Transverse colon (tissue), 4 donors: ENCODE data around the gene COX10. TPM values are rescaled to one million over a fixed set of nuclear protein-coding genes. Genes with fewer than 3 reads are reported as not detected.

Experiments
- DNase-seq: peaks from one replicate; pipeline ENCODE4 v3.0.0-alpha.2; 2019
- H3K27ac ChIP-seq, 4 donors: fragments of 200-600 bp; sonication (generic); 2 replicates each; pipeline ENCODE4 v1.5.1; 2016 to 2018; ENCODE audit warnings: inconsistent platforms in 4 of 4
- H3K27me3 ChIP-seq: fragments of 200-600 bp; sonication (generic); 2 replicates; pipeline ENCODE4 v1.5.1; 2017; ENCODE audit warnings: inconsistent platforms
- H3K36me3 ChIP-seq, 4 donors: fragments of 200-600 bp; sonication (generic); 2 replicates each; pipeline ENCODE4 v1.5.1; 2017 to 2019; ENCODE audit warnings: inconsistent platforms in 4 of 4
- H3K4me1 ChIP-seq, 4 donors: fragments of 200-600 bp; sonication (generic); 2 replicates each; pipeline ENCODE4 v1.5.1; 2017 to 2020; ENCODE audit warnings: inconsistent platforms in 4 of 4
- H3K4me3 ChIP-seq, 4 donors: fragments of 200-600 bp; sonication (generic); 1 replicate in 1 of 4; 2 replicates in 3 of 4; pipeline versions ENCODE4 v1.5.1 to v1.6.1; 2017 to 2019; ENCODE audit warnings: inconsistent platforms in 4 of 4
- H3K9me3 ChIP-seq, 2 donors: fragments of 200-600 bp; sonication (generic); 2 replicates each; pipeline ENCODE4 v1.5.1; 2017 to 2019; ENCODE audit warnings: inconsistent platforms in 2 of 2
- EP300 ChIP-seq: sonication (generic); formaldehyde crosslinking; IDR thresholded peaks from one replicate; pipeline ENCODE4 v1.6.1; 2017; ENCODE audit warnings: antibody characterized with exemption, low read depth
- POLR2A ChIP-seq: fragments of 450-650 bp; IDR thresholded peaks from one replicate; pipeline ENCODE4 v1.6.1; 2016; ENCODE audit warnings: antibody characterized with exemption, mild to moderate bottlenecking, moderate library complexity
- POLR2AphosphoS5 ChIP-seq, 3 donors: sonication (generic); formaldehyde crosslinking; IDR thresholded peaks; one replicate each; pipeline ENCODE4 v1.6.1; 2016; ENCODE audit warnings: antibody characterized with exemption in 3 of 3
- WGBS, 2 donors: methylation state at CpG; one replicate each; pipeline ENCODE4 v1.1.5; 2018; ENCODE audit warnings: low coverage in 1 of 2; 5-methylcytosine and 5-hydroxymethylcytosine counted together
- in situ Hi-C, 4 donors: fragments of 200-750 bp; cut with MboI; loops; one replicate each; pipeline versions ENCODE4 v1.15.0 to v1.15.1; 2017; ENCODE audit warnings: low sequenced_read_pairs in 3 of 4, low pct_ligation_motif_present in 1 of 4, low pct_unique_long_range_greater_than_20kb in 1 of 4
- intact Hi-C: fragments of 100-400 bp; cut with DNase I; formaldehyde crosslinking; loops from one replicate; pipeline ENCODE4 v1.15.1; 2023; ENCODE audit warnings: low total_unique reads
- total RNA-seq, 4 donors: library from RNA; depleted of rRNA; stranded (reverse); fragments of >200 nt; gene quantifications; one replicate each; pipeline ENCODE4 v1.1.0, GENCODE V29; 2016
- TF ChIP-seq, protein P1 (sequence below), 5 experiments: fragments of 200-600 bp in 3 of 5; fragments of 450-650 bp in 2 of 5; sonication (generic) in 3 of 5; IDR thresholded peaks; 1 replicate in 2 of 5; 2 replicates in 3 of 5; pipeline ENCODE4 v1.5.1; 2016 to 2017; ENCODE audit warnings: antibody characterized with exemption in 5 of 5, inconsistent platforms in 3 of 5, mild to moderate bottlenecking in 2 of 5, moderate library complexity in 1 of 5

COX10 gene
- total RNA-seq, 4 donors from 2014 or later = 48.9 to 61.9 (median 53.5) TPM

DNA sequence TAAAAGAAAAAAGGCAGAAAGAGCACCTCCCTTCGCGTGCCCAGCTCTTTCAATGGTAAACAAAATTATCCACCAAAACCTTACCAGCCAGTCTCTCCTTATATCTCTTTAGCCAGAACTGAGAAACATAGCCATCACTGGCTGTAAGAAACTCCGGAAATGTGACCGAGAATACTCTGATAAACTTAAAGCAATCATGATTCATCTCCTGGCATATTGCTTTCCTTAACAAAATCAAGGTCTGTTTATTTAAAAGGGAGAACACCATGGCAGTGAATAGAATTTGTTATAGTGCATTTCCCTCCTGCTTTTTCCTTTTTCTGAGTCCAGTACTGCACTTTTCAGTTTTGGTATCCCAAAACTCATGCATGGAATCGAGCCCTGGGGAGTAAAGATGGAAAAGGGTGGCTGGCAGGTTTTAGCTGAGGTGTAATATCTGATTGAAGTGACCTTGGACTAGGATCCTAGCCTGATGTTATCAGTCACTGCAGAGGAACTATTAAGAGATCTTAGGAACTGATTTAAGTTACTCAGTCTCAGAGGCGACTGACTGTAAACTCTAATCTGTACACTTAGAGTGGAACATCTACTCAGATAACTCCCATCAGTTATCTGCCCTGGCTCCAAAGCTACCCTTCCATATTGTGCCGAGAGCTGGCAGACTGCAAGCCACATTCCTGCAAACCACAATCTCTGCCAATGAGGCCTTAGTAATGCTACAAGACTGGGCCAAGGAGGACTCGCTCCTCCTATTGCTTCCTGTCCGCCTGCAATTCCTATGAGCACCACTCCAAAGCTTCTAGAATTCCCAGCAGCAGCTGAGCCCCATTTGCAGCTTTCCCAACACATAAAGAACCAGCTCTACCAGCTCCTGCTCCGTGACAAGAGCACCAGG is 7.4 kb upstream of the COX10 start:
- H3K27me3 ChIP-seq = no peaks in the 10 kb centered on the region
- WGBS, 2 donors = 77 to 79% methylated on average over 8 to 10 of the region's 10 CpGs
- H3K4me1 ChIP-seq = no peaks in the 10 kb centered on the region
- no peak overlapping the region for H3K4me3 ChIP-seq
- TF ChIP-seq, protein P1, sequence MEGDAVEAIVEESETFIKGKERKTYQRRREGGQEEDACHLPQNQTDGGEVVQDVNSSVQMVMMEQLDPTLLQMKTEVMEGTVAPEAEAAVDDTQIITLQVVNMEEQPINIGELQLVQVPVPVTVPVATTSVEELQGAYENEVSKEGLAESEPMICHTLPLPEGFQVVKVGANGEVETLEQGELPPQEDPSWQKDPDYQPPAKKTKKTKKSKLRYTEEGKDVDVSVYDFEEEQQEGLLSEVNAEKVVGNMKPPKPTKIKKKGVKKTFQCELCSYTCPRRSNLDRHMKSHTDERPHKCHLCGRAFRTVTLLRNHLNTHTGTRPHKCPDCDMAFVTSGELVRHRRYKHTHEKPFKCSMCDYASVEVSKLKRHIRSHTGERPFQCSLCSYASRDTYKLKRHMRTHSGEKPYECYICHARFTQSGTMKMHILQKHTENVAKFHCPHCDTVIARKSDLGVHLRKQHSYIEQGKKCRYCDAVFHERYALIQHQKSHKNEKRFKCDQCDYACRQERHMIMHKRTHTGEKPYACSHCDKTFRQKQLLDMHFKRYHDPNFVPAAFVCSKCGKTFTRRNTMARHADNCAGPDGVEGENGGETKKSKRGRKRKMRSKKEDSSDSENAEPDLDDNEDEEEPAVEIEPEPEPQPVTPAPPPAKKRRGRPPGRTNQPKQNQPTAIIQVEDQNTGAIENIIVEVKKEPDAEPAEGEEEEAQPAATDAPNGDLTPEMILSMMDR (IDR thresholded peaks at IDR 0.05) = no peak
- TF ChIP-seq EP300 = no peak
- no peak for TF ChIP-seq POLR2A
- no peak for TF ChIP-seq POLR2AphosphoS5 (IDR thresholded peaks at IDR 0.05)
- no peak overlapping the region for H3K27ac ChIP-seq
- no peak for DNase-seq
- intact Hi-C loops = no loop called here
- no peaks in the 10 kb centered on the region for H3K36me3 ChIP-seq
- no peaks in the 10 kb centered on the region for H3K9me3 ChIP-seq
- in situ Hi-C loops = no loop called here

DNA sequence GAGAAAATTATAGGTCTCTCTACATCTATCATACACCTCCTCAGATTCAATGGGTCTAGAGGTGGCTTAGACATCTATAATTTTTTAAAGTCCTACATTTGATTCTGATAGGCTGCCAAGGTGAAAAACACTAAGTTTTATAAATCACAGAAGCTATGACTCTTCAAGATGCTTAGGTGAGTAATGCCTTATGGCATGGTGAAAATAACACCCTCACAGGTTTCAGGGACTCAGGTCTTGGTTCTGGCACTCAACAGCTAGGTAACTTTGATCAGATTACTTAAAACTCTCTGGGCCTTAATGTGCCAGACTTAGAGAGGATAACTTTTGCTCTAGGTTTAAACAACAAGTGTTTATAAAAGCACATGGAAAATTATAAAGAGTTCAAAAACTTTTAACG is 2.0 kb upstream of the COX10 start:
- Histone ChIP-seq H3K9me3 (no peaks in the 10 kb centered on the region), H3K4me3 (no peak overlapping the region), H3K4me1 (peaks cover 7 to 34% (median 15%) of the 10 kb centered on the region in 4 donors), H3K36me3 (no peaks in the 10 kb centered on the region), H3K27me3 (no peaks in the 10 kb centered on the region), H3K27ac (no peak overlapping the region)
- DNase-seq = no peak
- WGBS, 2 donors = 73 to 94% methylated on average over 1 of the region's 1 CpG
- intact Hi-C loops (no loop called here), in situ Hi-C loops (no loop called here)
- TF ChIP-seq, protein P1 (IDR thresholded peaks at IDR 0.05) = no peak
- TF ChIP-seq EP300 (no peak), POLR2A (no peak), POLR2AphosphoS5 (IDR thresholded peaks at IDR 0.05) (no peak)

DNA sequence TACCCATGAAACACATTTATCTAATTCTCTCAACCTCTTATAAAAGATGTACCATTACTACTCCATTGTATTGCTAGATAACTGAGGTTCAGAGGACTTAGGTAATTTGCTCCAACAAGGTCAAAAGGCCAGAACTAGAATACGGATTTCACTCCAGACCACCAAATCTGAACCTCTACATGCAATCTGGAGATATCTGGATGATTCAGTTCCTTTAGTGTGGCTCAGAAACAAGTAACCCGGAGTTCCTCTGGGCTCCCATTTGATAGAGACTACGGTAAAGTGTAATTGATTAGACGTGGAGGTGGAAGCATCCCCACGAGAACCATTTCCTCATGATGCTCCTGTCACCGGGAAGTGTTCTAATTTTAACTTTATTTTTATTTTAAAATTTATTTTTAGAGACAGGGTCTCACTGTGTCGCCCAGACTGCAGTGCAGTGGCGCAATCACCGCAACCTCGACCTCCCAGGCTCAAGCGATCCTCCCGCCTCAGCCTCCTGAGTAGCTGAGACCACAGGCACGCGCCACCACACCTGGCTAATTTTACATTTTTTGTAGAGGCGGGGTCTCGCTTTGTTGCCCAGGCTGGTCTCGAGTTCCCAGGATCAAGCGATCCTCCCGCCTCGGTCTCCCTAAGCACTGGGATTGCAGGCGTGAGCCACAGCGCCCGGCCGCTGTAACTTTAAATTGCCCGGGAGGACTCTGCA is 608 bp upstream of the COX10 start:
- Histone ChIP-seq H3K27me3 (no peaks in the 10 kb centered on the region), H3K4me1 (peaks cover 7 to 39% (median 15%) of the 10 kb centered on the region in 4 donors), H3K4me3 (peak overlapping the region; percentile 60 to 93 (median 82)), H3K27ac (peak overlapping the region; percentile 77 to 93 (median 81)), H3K36me3 (no peaks in the 10 kb centered on the region), H3K9me3 (no peaks in the 10 kb centered on the region)
- 12 to 60% methylated on average over 1 to 25 of the region's 25 CpGs for WGBS, 2 donors
- intact Hi-C loops (no loop called here), in situ Hi-C loops (no loop called here)
- no peak for TF ChIP-seq EP300
- TF ChIP-seq, protein P1 (IDR thresholded peaks at IDR 0.05) = peak in 1 of 5 experiments; percentile 4
- no peak for DNase-seq

DNA sequence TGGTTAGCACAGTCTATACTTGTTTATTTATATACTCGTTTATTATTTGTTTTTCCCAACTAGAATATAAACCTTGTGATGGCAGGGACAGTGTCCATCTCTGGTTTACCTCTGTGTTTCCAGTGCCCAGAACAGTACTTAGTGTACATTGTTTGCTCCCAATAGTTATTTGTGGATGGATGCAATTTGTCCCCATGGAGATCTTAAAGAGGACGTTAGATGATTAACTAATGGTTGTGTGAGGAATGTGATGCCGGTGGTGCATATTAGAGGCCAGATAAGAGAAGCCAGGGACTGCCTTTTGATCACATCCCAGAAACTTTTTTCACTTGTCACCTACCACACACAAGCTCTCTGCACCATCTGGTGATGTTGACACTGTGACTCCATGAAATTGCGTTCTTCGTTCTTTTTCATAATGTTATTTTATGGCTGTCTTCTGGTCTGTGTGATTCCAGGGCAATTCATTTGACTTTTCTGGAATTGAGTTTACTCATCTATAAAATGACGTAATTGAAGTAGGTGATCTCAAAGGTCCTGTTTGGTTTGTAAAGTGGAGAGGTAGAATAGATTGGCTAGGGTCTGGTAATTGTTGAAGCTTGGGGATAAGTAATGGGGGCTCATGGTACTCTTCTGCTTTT is 1.2 kb downstream of the COX10 start:
- WGBS, 2 donors = 40 to 45% methylated on average over 6 of the region's 6 CpGs
- Histone ChIP-seq H3K4me1 (peaks cover 7 to 39% (median 15%) of the 10 kb centered on the region in 4 donors), H3K27ac (peak overlapping the region; percentile 77 to 93 (median 81)), H3K4me3 (peak overlapping the region in 3 of 4 donors; percentile 60 to 93 (median 72)), H3K9me3 (no peaks in the 10 kb centered on the region), H3K27me3 (no peaks in the 10 kb centered on the region), H3K36me3 (peaks cover 0 to 8% (median 2%) of the 10 kb centered on the region in 4 donors)
- DNase-seq = no peak
- TF ChIP-seq, protein P1 (IDR thresholded peaks at IDR 0.05) = no peak
- TF ChIP-seq EP300 (no peak), POLR2AphosphoS5 (IDR thresholded peaks at IDR 0.05) (peak in 1 of 3 donors; percentile 39), POLR2A (no peak)
- in situ Hi-C loops (no loop called here), intact Hi-C loops (no loop called here)
